ENCODE results near the gene RXRB.

The RXRB gene

GRCh38 chr6:33177552-33178446 is 22.7 kb downstream of the RXRB start:
- Histone ChIP-seq H3K36me3 (ENCODE audit: control insufficient read depth, insufficient read depth, low read length) (no peaks in the 10 kb centered on the region), H3K9ac (ENCODE audit: low read length) (no peak overlapping the region), H3K27me3 (ENCODE audit: control insufficient read depth, insufficient read depth, low read length) (peaks cover 4% of the 10 kb centered on the region), H3K4me3 (ENCODE audit: low read length) (no peak overlapping the region), H3K9me3 (ENCODE audit: control insufficient read depth, low read length) (no peaks in the 10 kb centered on the region), H3K4me1 (ENCODE audit: control insufficient read depth, insufficient read depth, low read length) (no peaks in the 10 kb centered on the region)

GRCh38 chr6:33176906-33177305 is 23.6 kb downstream of the RXRB start:
- Histone ChIP-seq H3K4me1 (ENCODE audit: control insufficient read depth, insufficient read depth, low read length) (no peaks in the 10 kb centered on the region), H3K27me3 (ENCODE audit: control insufficient read depth, insufficient read depth, low read length) (peaks cover 5% of the 10 kb centered on the region), H3K9me3 (ENCODE audit: control insufficient read depth, low read length) (no peaks in the 10 kb centered on the region), H3K36me3 (ENCODE audit: control insufficient read depth, insufficient read depth, low read length) (no peaks in the 10 kb centered on the region), H3K9ac (ENCODE audit: low read length) (no peak overlapping the region), H3K4me3 (ENCODE audit: low read length) (no peak overlapping the region)

- H3K4me1 ChIP-seq (ENCODE audit: control insufficient read depth, insufficient read depth, low read length) = no peaks in the 10 kb centered on the region
- no peaks in the 10 kb centered on the region for H3K9me3 ChIP-seq (ENCODE audit: control insufficient read depth, low read length)
- H3K27me3 ChIP-seq (ENCODE audit: control insufficient read depth, insufficient read depth, low read length) = peaks cover 9% of the 10 kb centered on the region
- no peak overlapping the region for H3K9ac ChIP-seq (ENCODE audit: low read length)
- no peaks in the 10 kb centered on the region for H3K36me3 ChIP-seq (ENCODE audit: control insufficient read depth, insufficient read depth, low read length)
- H3K4me3 ChIP-seq (ENCODE audit: low read length) = no peak overlapping the region
Measured at GRCh38 chr6:33175436-33176069, 24.9 kb downstream of the RXRB start.

- Histone ChIP-seq H3K27me3 (ENCODE audit: control insufficient read depth, insufficient read depth, low read length) (peaks cover 9% of the 10 kb centered on the region), H3K4me3 (ENCODE audit: low read length) (no peak overlapping the region), H3K9ac (ENCODE audit: low read length) (no peak overlapping the region), H3K36me3 (ENCODE audit: control insufficient read depth, insufficient read depth, low read length) (no peaks in the 10 kb centered on the region), H3K9me3 (ENCODE audit: control insufficient read depth, low read length) (no peaks in the 10 kb centered on the region), H3K4me1 (ENCODE audit: control insufficient read depth, insufficient read depth, low read length) (no peaks in the 10 kb centered on the region)
Measured at GRCh38 chr6:33174784-33175183, 25.7 kb downstream of the RXRB start.

GRCh38 chr6:33173535-33174180 is 26.8 kb downstream of the RXRB start:
- Histone ChIP-seq H3K36me3 (ENCODE audit: control insufficient read depth, insufficient read depth, low read length) (no peaks in the 10 kb centered on the region), H3K9me3 (ENCODE audit: control insufficient read depth, low read length) (no peaks in the 10 kb centered on the region), H3K4me1 (ENCODE audit: control insufficient read depth, insufficient read depth, low read length) (no peaks in the 10 kb centered on the region), H3K27me3 (ENCODE audit: control insufficient read depth, insufficient read depth, low read length) (peaks cover 9% of the 10 kb centered on the region), H3K4me3 (ENCODE audit: low read length) (no peak overlapping the region), H3K9ac (ENCODE audit: low read length) (no peak overlapping the region)

- Histone ChIP-seq H3K36me3 (ENCODE audit: control insufficient read depth, insufficient read depth, low read length) (no peaks in the 10 kb centered on the region), H3K4me3 (ENCODE audit: low read length) (no peak overlapping the region), H3K9me3 (ENCODE audit: control insufficient read depth, low read length) (no peaks in the 10 kb centered on the region), H3K27me3 (ENCODE audit: control insufficient read depth, insufficient read depth, low read length) (peaks cover 9% of the 10 kb centered on the region), H3K4me1 (ENCODE audit: control insufficient read depth, insufficient read depth, low read length) (no peaks in the 10 kb centered on the region), H3K9ac (ENCODE audit: low read length) (no peak overlapping the region)
Measured at GRCh38 chr6:33172688-33173534, 27.6 kb downstream of the RXRB start.

- Histone ChIP-seq H3K27me3 (ENCODE audit: control insufficient read depth, insufficient read depth, low read length) (peaks cover 9% of the 10 kb centered on the region), H3K4me3 (ENCODE audit: low read length) (no peak overlapping the region)
Measured at GRCh38 chr6:33171880-33172687, 28.4 kb downstream of the RXRB start.

GRCh38 chr6:33171016-33171879 is 29.2 kb downstream of the RXRB start:
- no peak overlapping the region for H3K9ac ChIP-seq (ENCODE audit: low read length)
- no peak overlapping the region for H3K4me3 ChIP-seq (ENCODE audit: low read length)
- H3K9me3 ChIP-seq (ENCODE audit: control insufficient read depth, low read length) = no peaks in the 10 kb centered on the region
- peaks cover 9% of the 10 kb centered on the region for H3K27me3 ChIP-seq (ENCODE audit: control insufficient read depth, insufficient read depth, low read length)
- H3K36me3 ChIP-seq (ENCODE audit: control insufficient read depth, insufficient read depth, low read length) = no peaks in the 10 kb centered on the region
- no peaks in the 10 kb centered on the region for H3K4me1 ChIP-seq (ENCODE audit: control insufficient read depth, insufficient read depth, low read length)

More at GRCh38 chr6:33171880-33172687, 28.4 kb downstream of the RXRB start:
- H3K4me1 ChIP-seq (ENCODE audit: control insufficient read depth, insufficient read depth, low read length) = no peaks in the 10 kb centered on the region
- no peaks in the 10 kb centered on the region for H3K36me3 ChIP-seq (ENCODE audit: control insufficient read depth, insufficient read depth, low read length)
- no peaks in the 10 kb centered on the region for H3K9me3 ChIP-seq (ENCODE audit: control insufficient read depth, low read length)
- no peak overlapping the region for H3K9ac ChIP-seq (ENCODE audit: low read length)

GRCh38 chr6:33170176-33171015 is 30.1 kb downstream of the RXRB start:
- Histone ChIP-seq H3K27me3 (ENCODE audit: control insufficient read depth, insufficient read depth, low read length) (peaks cover 9% of the 10 kb centered on the region), H3K9ac (ENCODE audit: low read length) (no peak overlapping the region), H3K36me3 (ENCODE audit: control insufficient read depth, insufficient read depth, low read length) (no peaks in the 10 kb centered on the region), H3K4me1 (ENCODE audit: control insufficient read depth, insufficient read depth, low read length) (no peaks in the 10 kb centered on the region), H3K4me3 (ENCODE audit: low read length) (no peak overlapping the region), H3K9me3 (ENCODE audit: control insufficient read depth, low read length) (no peaks in the 10 kb centered on the region)

All from mucosa of stomach (tissue), 1 donor.